NCI-H1092 (cell line): Measurements from ENCODE around the gene MVB12B.

ENCODE experiments used
- DNase-seq: peaks from one replicate; lab custom pipeline; 2025; lab: John Stamatoyannopoulos, UW

MVB12B gene

GRCh38 chr9:126303488-126303887, 23.1 kb upstream of the MVB12B start:
- DNase-seq = no peak

- DNase-seq = no peak
Measured at GRCh38 chr9:126304207-126304970, 22.2 kb upstream of the MVB12B start.

- no peak for DNase-seq
Measured at GRCh38 chr9:126304971-126305320, 21.7 kb upstream of the MVB12B start.

- no peak for DNase-seq
Measured at GRCh38 chr9:126306071-126306647, 20.5 kb upstream of the MVB12B start.

- DNase-seq = no peak
Measured at GRCh38 chr9:126307322-126308061, 19.1 kb upstream of the MVB12B start.

- no peak for DNase-seq
Measured at GRCh38 chr9:126309427-126310189, 17.0 kb upstream of the MVB12B start.

- no peak for DNase-seq
Measured at GRCh38 chr9:126312584-126313551, 13.8 kb upstream of the MVB12B start.

GRCh38 chr9:126316085-126316655, 10.5 kb upstream of the MVB12B start:
- DNase-seq = no peak

- no peak for DNase-seq
Measured at GRCh38 chr9:126317513-126317912, 9.1 kb upstream of the MVB12B start.

GRCh38 chr9:126318858-126319257, 7.8 kb upstream of the MVB12B start:
- no peak for DNase-seq

GRCh38 chr9:126319671-126320070, 7.0 kb upstream of the MVB12B start:
- DNase-seq = no peak

GRCh38 chr9:126320158-126320922, 6.3 kb upstream of the MVB12B start:
- DNase-seq = no peak

- no peak for DNase-seq
Measured at GRCh38 chr9:126321742-126322141, 4.9 kb upstream of the MVB12B start.

- no peak for DNase-seq
Measured at GRCh38 chr9:126325821-126326220, 808 bp upstream of the MVB12B start.

- no peak for DNase-seq
Measured at GRCh38 chr9:126327006-126327713, 531 bp downstream of the MVB12B start.

GRCh38 chr9:126327714-126328185, 1.1 kb downstream of the MVB12B start:
- DNase-seq = no peak

- no peak for DNase-seq
Measured at GRCh38 chr9:126328407-126328806, 1.8 kb downstream of the MVB12B start.

GRCh38 chr9:126329476-126330275, 3.0 kb downstream of the MVB12B start:
- DNase-seq = no peak

- DNase-seq = no peak
Measured at GRCh38 chr9:126330536-126330935, 3.9 kb downstream of the MVB12B start.
